PC-9 (cell line): ENCODE measurements around the gene RPGRIP1.

Experiments used
- EZH2 ChIP-seq: fragments of 200-600 bp; sonication (generic); IDR thresholded peaks from 2 replicates; pipeline ENCODE4 v1.8.0; 2017; ENCODE audit warnings: antibody characterized with exemption, low read depth
- TF ChIP-seq, protein P1 (sequence below): fragments of 200-600 bp; sonication (generic); conservative IDR thresholded peaks from 2 replicates; pipeline ENCODE4 v1.6.1; 2017; ENCODE audit warnings: mixed run types, antibody characterized with exemption, mild to moderate bottlenecking, moderate library complexity

DNA sequence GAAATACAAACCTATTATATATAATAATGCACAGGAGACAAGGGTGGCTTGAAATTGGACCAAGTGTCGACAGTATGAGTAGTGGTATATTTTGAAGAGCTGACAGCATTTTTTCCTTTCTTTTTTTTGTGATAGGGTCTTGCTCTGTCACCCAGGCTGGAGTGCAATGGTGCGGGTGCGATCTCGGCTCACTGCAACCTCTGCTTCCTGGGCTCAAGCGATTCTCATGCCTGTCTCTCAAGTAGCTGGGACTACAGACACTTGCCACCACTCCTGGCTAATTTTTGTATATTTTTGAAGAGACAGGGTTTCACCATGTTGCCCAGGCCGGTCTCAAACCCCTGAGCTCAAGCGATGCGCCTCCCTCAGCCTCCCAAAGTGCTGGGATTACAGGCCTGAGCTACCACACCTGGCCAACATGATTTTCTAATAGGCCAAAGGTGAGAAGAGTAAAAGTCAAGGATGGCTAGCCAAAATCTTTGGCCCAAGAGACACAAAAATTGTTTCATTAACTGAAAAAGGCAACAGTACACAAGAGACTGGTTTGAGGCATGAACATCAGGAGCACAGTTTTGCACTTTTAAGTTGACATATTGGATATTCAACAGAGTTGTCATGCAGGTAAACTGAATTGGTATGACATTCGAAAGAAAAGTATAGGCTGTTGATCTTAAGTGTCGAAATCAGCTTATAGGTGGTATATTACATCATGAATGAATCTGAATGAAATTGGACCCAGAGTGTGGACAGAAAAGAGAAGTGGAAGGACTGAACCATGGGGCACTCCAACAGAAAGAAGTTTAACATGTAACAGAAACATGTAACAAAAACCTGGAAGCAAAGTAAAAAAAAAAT lies 23.1 kb upstream of the RPGRIP1 start:
- TF ChIP-seq, protein P1, sequence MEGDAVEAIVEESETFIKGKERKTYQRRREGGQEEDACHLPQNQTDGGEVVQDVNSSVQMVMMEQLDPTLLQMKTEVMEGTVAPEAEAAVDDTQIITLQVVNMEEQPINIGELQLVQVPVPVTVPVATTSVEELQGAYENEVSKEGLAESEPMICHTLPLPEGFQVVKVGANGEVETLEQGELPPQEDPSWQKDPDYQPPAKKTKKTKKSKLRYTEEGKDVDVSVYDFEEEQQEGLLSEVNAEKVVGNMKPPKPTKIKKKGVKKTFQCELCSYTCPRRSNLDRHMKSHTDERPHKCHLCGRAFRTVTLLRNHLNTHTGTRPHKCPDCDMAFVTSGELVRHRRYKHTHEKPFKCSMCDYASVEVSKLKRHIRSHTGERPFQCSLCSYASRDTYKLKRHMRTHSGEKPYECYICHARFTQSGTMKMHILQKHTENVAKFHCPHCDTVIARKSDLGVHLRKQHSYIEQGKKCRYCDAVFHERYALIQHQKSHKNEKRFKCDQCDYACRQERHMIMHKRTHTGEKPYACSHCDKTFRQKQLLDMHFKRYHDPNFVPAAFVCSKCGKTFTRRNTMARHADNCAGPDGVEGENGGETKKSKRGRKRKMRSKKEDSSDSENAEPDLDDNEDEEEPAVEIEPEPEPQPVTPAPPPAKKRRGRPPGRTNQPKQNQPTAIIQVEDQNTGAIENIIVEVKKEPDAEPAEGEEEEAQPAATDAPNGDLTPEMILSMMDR: no peak
- no peak for TF ChIP-seq EZH2
